ENCODE results near the gene LBHD1. TPM values are rescaled to one million over a fixed set of nuclear protein-coding genes. Genes with fewer than 3 reads are reported as not detected.
"Not testable (repeated sequence)": the region's sequence is repeated elsewhere in the genome, so short reads cannot be mapped to it uniquely, and the experiment has no call there.

Gene LBHD1
- total and polyA plus RNA-seq, 5 donors: 3.2 to 7.3 (median 3.7) TPM

DNA sequence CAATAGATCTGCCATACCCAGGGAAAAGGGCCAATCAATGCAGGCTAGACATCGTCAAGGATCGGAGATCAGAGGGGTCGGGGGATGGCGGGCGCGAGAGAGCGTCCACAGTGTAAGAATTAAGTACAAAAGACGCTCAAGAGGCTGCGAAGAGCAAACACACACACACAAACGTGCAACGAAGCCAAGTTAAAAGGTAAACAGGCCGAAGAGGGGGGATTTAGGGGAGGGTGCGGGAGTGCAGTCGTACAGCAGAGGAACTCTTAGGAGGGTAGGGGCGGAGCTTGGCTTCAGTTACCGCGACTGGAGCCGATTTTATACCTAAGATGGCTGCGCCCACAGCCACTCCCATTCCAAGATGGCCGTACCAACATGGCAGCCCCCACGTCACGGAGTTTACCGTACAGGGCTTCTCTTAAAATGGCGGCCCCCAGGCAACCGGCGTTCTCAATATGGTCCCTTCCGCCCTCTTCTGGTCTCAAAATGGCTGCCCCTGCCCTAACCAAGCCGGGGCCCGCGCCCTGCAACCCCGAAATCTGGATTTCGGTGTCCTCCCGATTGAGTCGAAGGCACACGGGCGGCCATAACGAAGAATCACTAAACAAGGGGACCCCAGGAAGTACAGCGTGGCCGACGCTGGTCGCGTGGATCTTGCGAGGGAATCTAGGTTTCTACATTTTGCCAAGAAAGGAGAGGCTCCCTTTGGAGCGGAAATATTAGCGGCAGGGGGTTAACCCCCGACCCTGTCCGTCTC lies 37.4 kb upstream of the LBHD1 start:
- no peaks in the 10 kb centered on the region for H3K9me3 ChIP-seq (ENCODE audit: control insufficient read depth, low read length)
- H3K4me3 ChIP-seq (ENCODE audit: low read length): peak overlapping the region; percentile 65
- peak; percentile 87 to 89 for ATAC-seq
- peaks cover 19% of the 10 kb centered on the region for H3K4me1 ChIP-seq (ENCODE audit: control insufficient read depth, insufficient read depth, low read length)
- peak; percentile 98 to 99 (median 99) for DNase-seq
- H3K27ac ChIP-seq (ENCODE audit: low read length): peak overlapping the region; percentile 100
- H3K27me3 ChIP-seq (ENCODE audit: control insufficient read depth, insufficient read depth): no peaks in the 10 kb centered on the region
- under 1% methylated on average over 47 of the region's 47 CpGs for WGBS
- intact Hi-C loops (cut with DNase I): no loop called here

DNA sequence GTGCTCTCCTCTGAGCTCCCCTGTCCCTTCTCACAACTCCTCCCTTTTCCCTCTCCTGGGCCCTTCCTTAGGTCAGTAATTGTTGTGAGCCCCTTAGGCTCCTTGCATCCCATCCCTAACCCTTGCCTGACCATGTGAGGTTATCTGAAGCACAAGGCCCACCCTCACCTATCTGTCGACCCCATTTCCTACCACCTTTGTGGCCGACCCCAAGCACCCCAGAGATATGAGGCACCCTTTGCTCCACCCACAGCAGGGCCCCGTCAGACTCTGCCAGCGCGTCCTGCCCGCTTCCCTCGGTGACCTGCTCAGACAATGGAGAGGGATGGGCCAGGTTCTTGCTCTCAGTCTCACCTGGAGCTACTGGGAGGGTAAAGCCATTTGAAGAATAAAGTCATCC lies 36.7 kb upstream of the LBHD1 start:
- ATAC-seq: peak in 1 of 2 donors; percentile 2
- Histone ChIP-seq H3K4me1 (ENCODE audit: control insufficient read depth, insufficient read depth, low read length) (peaks cover 19% of the 10 kb centered on the region), H3K9me3 (ENCODE audit: control insufficient read depth, low read length) (no peaks in the 10 kb centered on the region), H3K27ac (ENCODE audit: low read length) (peak overlapping the region; percentile 100), H3K4me3 (ENCODE audit: low read length) (peak overlapping the region; percentile 65), H3K27me3 (ENCODE audit: control insufficient read depth, insufficient read depth) (no peaks in the 10 kb centered on the region)
- peak in 1 of 3 donors; percentile 58 for DNase-seq
- WGBS: 5% methylated on average over 7 of the region's 7 CpGs
- intact Hi-C loops (cut with DNase I): no loop called here

DNA sequence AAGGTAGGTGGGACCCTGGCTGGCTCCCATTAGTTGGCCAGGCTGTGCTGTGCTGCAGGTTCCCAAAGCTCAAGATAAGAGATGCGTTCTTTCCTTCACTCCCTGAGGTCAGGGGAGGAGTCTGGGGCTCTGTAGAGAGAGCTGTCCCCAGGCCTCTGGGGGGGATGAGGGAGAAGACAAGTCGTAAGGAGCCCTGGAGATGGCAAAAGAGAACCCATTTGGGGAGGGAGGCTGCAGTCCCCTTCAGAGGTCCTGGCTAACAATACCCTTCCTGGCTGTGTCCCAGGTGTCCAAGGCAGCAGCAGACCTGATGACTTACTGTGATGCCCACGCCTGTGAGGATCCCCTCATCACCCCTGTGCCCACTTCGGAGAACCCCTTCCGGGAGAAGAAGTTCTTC lies 36.3 kb upstream of the LBHD1 start:
- ATAC-seq (no peak), DNase-seq (peak in 2 of 3 donors; percentile 44 to 47)
- Histone ChIP-seq H3K27me3 (ENCODE audit: control insufficient read depth, insufficient read depth) (no peaks in the 10 kb centered on the region), H3K4me1 (ENCODE audit: control insufficient read depth, insufficient read depth, low read length) (peaks cover 15% of the 10 kb centered on the region), H3K27ac (ENCODE audit: low read length) (no peak overlapping the region), H3K4me3 (ENCODE audit: low read length) (peak overlapping the region; percentile 65), H3K9me3 (ENCODE audit: control insufficient read depth, low read length) (no peaks in the 10 kb centered on the region)
- intact Hi-C loops (cut with DNase I): no loop called here
- WGBS: 71% methylated on average over 5 of the region's 5 CpGs

DNA sequence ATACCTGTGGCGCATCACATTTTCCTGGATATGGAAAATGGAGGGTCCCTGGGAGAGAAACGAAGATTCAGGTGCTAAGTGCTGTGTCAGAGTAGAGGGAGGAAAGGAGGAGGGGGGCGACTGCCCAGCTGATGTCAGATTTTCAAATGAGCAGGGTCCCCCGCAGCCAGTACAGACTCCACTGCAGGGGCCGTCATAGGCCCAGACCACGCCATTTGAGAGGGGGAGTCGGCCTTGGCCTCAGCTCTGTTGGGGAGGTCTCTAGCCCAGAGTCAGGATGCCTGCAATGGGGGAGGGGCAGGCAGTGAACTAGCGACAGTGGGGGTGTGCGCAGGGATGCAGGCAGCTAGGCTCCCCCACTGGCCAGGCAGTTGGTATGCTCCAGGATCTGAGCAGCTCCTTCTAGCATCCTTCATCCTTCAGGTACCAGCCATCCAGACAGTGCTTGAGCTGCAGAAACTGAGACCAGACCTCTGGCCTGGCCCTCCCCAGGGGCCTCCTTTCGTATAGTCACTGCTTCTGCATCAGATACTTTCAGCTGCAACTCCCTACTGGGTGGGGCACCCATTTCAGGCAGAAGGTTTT lies 35.3 kb upstream of the LBHD1 start, which contains the start of the genes BSCL2 and GNG3:
Gene BSCL2 (minus strand): TSS at position 148 of the 585 bp plus-strand sequence. CDS start 229 bp downstream, outside the sequence.
Gene GNG3 (plus strand): TSS at position 400 of the 585 bp plus-strand sequence. CDS start 620 bp downstream, outside the sequence.
- H3K4me1 ChIP-seq (ENCODE audit: control insufficient read depth, insufficient read depth, low read length): peaks cover 15% of the 10 kb centered on the region

DNA sequence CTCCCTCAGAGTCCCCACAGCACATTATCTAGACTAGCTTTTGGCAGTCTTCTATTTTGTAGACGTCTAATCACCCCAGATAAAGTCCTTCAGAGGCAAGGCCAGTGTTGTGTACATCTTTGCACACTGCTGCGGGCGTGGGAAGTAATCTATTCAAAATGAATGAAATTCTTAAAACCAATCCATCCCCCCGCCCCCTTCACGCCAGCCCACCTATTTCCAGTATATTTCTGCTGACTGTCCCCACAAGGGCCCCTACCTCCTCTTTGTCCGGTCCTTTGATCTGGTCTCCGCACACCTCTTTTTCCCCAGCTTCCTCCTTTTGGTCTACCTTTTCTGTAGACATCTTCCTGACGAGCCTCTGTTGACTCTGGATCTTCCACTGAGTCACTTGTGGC lies 34.8 kb upstream of the LBHD1 start:
- Histone ChIP-seq H3K27me3 (ENCODE audit: control insufficient read depth, insufficient read depth) (no peaks in the 10 kb centered on the region), H3K9me3 (ENCODE audit: control insufficient read depth, low read length) (no peaks in the 10 kb centered on the region), H3K4me1 (ENCODE audit: control insufficient read depth, insufficient read depth, low read length) (peaks cover 15% of the 10 kb centered on the region), H3K27ac (ENCODE audit: low read length) (peak overlapping the region; percentile 99), H3K4me3 (ENCODE audit: low read length) (peak overlapping the region; percentile 89)
- DNase-seq (peak in 1 of 3 donors; percentile 47), ATAC-seq (no peak)
- 73% methylated on average over 8 of the region's 8 CpGs for WGBS
- intact Hi-C loops (cut with DNase I): no loop called here

More for the DNA sequence above, 35.3 kb upstream of the LBHD1 start, which contains the start of the genes BSCL2 and GNG3:
- peak within 1 kb of the TSS; percentile 99 for H3K27ac ChIP-seq (ENCODE audit: low read length)
- peak within 1 kb of the TSS; percentile 89 for H3K4me3 ChIP-seq (ENCODE audit: low read length)
- H3K9me3 ChIP-seq (ENCODE audit: control insufficient read depth, low read length): no peaks in the 10 kb centered on the region
- intact Hi-C loops (cut with DNase I): no loop called here
- no peak for ATAC-seq
- peak in 2 of 3 donors; percentile 63 to 72 for DNase-seq
- 77% methylated on average over 10 of the region's 10 CpGs for WGBS
- H3K27me3 ChIP-seq (ENCODE audit: control insufficient read depth, insufficient read depth): no peaks in the 10 kb centered on the region

DNA sequence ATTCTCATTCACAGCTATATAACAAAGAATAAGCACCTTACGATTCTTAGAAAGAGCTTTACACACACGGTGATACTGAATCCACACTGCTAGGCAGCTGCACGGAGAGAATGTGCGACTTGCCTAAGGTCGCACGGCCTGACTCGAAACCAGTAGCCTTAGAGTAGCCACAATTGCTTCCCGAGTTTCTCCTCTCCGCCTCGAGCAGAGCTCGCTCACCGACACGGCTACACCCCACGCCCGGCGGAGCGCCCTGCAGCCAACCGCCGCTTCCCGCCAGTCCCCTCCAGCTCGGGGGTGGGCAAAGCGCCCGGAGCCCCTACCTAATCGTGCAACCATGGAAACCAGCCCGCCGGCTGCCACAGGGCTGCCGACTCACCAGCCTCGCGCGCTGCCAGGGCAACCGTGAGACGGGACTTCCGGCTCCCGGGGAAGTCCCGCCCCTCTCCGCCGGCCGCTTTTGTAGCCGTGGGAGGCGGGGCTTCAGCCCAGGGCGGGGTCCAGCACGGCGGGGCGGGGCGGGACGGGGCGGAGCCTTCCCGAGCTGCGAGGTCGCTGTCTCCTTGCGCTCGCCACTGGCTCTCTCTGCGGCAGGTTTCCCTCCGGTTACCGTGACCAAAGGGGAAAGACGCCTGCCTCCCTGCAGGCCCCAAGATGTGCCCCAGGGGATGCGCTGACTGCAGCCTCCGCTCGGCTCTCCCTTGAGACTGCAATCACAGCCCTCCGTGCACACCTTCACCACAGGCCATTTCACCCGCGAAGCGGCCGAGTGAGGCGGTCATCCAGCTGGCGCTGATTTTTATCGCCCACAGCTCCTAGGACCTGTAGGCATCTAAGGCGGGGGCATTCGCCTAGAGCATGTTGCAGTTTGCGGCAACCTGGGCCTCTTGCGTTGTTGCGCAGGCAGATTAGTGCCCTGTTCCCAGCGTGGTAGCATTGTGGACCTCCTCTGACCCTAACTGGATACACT lies 34.1 kb upstream of the LBHD1 start:
- peaks cover 15% of the 10 kb centered on the region for H3K4me1 ChIP-seq (ENCODE audit: control insufficient read depth, insufficient read depth, low read length)
- peak overlapping the region; percentile 99 for H3K27ac ChIP-seq (ENCODE audit: low read length)
- intact Hi-C loops (cut with DNase I): no loop called here
- no peaks in the 10 kb centered on the region for H3K9me3 ChIP-seq (ENCODE audit: control insufficient read depth, low read length)
- no peaks in the 10 kb centered on the region for H3K27me3 ChIP-seq (ENCODE audit: control insufficient read depth, insufficient read depth)
- WGBS: 4% methylated on average over 73 of the region's 73 CpGs
- DNase-seq (peak; percentile 97 to 98 (median 98)), ATAC-seq (peak; percentile 89)
- peak overlapping the region; percentile 89 for H3K4me3 ChIP-seq (ENCODE audit: low read length)

DNA sequence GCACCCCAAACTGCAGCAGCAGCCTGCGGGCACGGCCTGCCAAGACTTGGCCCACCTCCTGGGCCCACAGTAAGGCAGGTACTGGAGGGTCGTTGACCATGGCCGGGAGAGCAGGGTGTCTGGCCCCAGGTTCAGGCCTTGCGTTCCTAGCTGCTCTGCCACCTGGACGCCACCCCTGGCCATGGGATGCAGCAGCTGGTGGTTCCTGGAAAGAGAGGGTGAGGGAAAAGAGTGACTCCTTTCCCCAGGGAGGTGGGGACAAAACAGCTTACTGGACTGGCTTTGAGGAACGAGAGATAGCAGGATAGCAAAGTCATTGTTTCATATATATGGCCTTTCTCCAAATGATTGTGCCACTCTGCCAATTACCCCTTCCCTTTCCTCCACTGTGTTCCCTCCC lies 33.3 kb upstream of the LBHD1 start:
- intact Hi-C loops (cut with DNase I): no loop called here
- H3K4me3 ChIP-seq (ENCODE audit: low read length): peak overlapping the region; percentile 89
- no peak for ATAC-seq
- H3K4me1 ChIP-seq (ENCODE audit: control insufficient read depth, insufficient read depth, low read length): peaks cover 15% of the 10 kb centered on the region
- peak in 2 of 3 donors; percentile 51 to 59 for DNase-seq
- WGBS: 50% methylated on average over 7 of the region's 7 CpGs
- no peaks in the 10 kb centered on the region for H3K27me3 ChIP-seq (ENCODE audit: control insufficient read depth, insufficient read depth)
- peak overlapping the region; percentile 42 for H3K27ac ChIP-seq (ENCODE audit: low read length)
- no peaks in the 10 kb centered on the region for H3K9me3 ChIP-seq (ENCODE audit: control insufficient read depth, low read length)

DNA sequence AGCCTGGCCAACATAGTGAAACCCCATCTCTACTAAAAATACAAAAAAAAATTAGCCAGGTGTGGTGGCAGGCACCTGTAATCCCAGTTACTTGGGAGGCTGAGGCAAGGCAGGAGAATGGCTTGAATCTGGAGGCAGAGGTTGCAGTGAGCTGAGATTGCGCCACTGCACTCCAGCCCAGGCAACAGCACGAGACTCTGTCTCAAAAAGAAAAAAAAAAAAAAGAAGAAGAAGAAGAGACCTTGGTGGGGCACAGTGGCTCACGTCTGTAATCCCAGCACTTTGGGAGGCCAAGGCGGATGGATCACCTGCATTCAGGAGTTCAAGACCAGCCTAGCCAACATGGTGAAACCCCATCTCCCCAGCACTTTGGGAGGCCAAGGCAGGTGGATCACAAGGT lies 31.9 kb upstream of the LBHD1 start:
- H3K4me3 ChIP-seq (ENCODE audit: low read length); H3K27ac ChIP-seq (ENCODE audit: low read length); H3K9me3 ChIP-seq (ENCODE audit: control insufficient read depth, low read length); H3K27me3 ChIP-seq (ENCODE audit: control insufficient read depth, insufficient read depth); ATAC-seq; DNase-seq; intact Hi-C loops (cut with DNase I): not testable (repeated sequence)
- H3K4me1 ChIP-seq (ENCODE audit: control insufficient read depth, insufficient read depth, low read length): peaks cover 11% of the 10 kb centered on the region
- WGBS: 82% methylated on average over 4 of the region's 4 CpGs

DNA sequence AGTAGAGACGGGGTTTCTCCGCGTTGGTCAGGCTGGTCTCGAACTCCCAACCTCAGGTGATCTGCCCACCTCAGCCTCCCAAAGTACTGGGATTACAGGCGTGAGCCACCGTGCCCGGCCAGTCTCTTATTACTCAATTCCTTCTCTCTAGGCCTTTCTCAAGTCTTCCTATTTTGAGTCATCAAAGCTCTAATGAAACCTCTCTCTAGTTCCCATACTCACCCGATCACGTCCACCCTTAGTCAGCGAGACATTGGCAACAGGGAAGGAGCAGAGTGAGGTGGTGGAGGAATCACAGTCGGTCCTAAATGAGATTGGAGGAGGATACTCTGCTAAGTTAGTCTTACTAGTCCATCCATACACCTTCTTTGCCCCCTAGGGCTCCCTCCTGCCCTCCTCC lies 30.2 kb upstream of the LBHD1 start:
- Histone ChIP-seq H3K27ac (ENCODE audit: low read length) (no peak overlapping the region), H3K9me3 (ENCODE audit: control insufficient read depth, low read length) (no peaks in the 10 kb centered on the region), H3K4me3 (ENCODE audit: low read length) (no peak overlapping the region), H3K27me3 (ENCODE audit: control insufficient read depth, insufficient read depth) (no peaks in the 10 kb centered on the region), H3K4me1 (ENCODE audit: control insufficient read depth, insufficient read depth, low read length) (peaks cover 6% of the 10 kb centered on the region)
- 91% methylated on average over 11 of the region's 11 CpGs for WGBS
- intact Hi-C loops (cut with DNase I): no loop called here
- ATAC-seq (no peak), DNase-seq (no peak)

DNA sequence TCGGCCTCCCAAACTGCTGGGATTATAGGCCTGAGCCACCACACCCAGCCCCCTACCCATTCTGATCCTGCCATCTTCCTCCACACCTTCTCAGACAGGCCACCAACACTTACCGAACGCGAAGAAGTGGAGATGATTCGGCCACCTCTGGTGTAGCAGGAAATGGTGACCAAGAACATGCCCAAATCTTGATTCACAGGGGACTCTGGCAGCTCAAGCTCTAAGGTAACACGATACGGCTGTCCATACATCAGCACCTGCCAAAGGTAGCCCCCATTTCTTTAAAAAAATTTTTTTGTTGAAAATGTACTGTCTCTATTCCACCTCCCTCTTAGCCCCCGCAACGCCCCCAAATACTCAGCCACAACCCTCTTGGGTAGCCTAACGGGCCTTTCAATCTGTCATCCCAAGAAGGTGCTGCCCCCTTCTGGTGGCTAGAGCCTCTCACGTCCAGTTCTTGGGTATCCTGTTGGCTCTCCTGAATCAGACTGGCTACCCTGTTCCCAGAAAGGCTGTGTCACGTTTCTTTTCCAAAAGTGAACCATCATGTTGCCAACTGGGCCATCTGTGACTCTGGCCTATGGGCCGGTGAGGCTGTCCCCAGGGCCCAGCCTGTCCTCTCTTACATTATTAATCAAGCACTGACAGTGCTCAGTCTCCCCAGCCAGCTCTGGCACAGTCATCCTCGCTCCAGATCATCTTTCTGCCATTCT lies 22.5 kb upstream of the LBHD1 start:
- DNase-seq (peak; percentile 83 to 92 (median 88)), ATAC-seq (peak; percentile 80 to 88)
- intact Hi-C loops (cut with DNase I): loop anchor here in 2 of 4 donors (5.0 to 10.0 kb wide), 2 partner anchors 82 to 300 kb away; partner anchors contain the start of genes EML3 (in 1 of the 2) and ROM1 (in 1 of the 2)
- no peaks in the 10 kb centered on the region for H3K9me3 ChIP-seq (ENCODE audit: control insufficient read depth, low read length)
- peaks cover 2% of the 10 kb centered on the region for H3K4me1 ChIP-seq (ENCODE audit: control insufficient read depth, insufficient read depth, low read length)
- H3K4me3 ChIP-seq (ENCODE audit: low read length): no peak overlapping the region
- no peak overlapping the region for H3K27ac ChIP-seq (ENCODE audit: low read length)
- 43% methylated on average over 14 of the region's 14 CpGs for WGBS
- H3K27me3 ChIP-seq (ENCODE audit: control insufficient read depth, insufficient read depth): no peaks in the 10 kb centered on the region

Measured in right cardiac atrium (tissue), 5 donors.